ENCODE results near the gene DLG2.

DLG2 gene

GRCh38 chr11:84518631-84519183 lies 1108.4 kb downstream of the DLG2 start:
- H3K4me3 ChIP-seq (ENCODE audit: low read depth, low read length) = no peak overlapping the region
- TF ChIP-seq, protein P1, sequence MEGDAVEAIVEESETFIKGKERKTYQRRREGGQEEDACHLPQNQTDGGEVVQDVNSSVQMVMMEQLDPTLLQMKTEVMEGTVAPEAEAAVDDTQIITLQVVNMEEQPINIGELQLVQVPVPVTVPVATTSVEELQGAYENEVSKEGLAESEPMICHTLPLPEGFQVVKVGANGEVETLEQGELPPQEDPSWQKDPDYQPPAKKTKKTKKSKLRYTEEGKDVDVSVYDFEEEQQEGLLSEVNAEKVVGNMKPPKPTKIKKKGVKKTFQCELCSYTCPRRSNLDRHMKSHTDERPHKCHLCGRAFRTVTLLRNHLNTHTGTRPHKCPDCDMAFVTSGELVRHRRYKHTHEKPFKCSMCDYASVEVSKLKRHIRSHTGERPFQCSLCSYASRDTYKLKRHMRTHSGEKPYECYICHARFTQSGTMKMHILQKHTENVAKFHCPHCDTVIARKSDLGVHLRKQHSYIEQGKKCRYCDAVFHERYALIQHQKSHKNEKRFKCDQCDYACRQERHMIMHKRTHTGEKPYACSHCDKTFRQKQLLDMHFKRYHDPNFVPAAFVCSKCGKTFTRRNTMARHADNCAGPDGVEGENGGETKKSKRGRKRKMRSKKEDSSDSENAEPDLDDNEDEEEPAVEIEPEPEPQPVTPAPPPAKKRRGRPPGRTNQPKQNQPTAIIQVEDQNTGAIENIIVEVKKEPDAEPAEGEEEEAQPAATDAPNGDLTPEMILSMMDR (IDR thresholded peaks at IDR 0.05; ENCODE audit: low read depth, low read length) = no peak
- in situ Hi-C loops (cut with HindIII; ENCODE audit: low sequenced_read_pairs) = no loop called here
- no peak for DNase-seq (ENCODE audit: low read depth, low spot score)

DNA sequence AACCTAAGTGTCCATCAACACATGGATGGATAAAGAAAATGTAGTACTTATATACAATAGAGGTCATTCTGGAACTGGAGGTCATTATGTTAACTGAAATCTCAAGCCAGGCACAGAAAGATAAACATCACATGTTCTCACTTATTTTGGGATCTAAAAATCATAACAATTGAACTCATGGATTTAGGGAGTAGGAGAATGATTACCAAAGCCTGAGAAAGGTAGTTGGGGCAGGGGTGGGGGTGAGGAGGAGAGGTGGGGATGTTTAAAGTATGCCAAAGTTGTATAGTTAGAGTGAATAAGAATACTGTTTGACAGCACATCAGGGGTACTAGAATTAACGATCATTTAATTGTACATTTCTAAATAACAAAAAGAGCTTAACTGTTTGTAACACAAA lies 1112.7 kb downstream of the DLG2 start:
- H3K4me3 ChIP-seq (ENCODE audit: low read depth, low read length) = no peak overlapping the region
- no peak for DNase-seq (ENCODE audit: low read depth, low spot score)
- TF ChIP-seq, protein P1 (IDR thresholded peaks at IDR 0.05; ENCODE audit: low read depth, low read length) = no peak
- in situ Hi-C loops (cut with HindIII; ENCODE audit: low sequenced_read_pairs) = no loop called here

DNA sequence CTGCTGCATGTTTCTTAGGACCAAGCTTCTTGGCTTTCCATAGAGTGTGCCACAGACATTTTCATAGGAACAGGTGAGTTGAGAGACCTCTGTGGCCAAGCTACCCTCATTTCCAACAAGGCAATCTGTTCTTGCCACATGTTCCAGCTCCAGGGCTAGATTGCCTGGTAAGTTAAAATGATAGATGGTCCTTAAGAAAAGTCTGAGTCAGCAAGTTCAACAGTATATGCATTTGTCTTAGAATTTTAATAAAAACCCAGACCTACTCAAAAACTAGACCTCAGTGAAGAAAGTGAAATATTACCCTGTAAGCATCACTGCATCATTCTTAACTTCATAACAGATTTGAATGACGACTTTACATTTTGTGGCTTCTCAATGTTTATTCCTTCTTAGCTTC lies 1123.6 kb downstream of the DLG2 start:
- no peak for DNase-seq (ENCODE audit: low read depth, low spot score)
- TF ChIP-seq, protein P1 (IDR thresholded peaks at IDR 0.05; ENCODE audit: low read depth, low read length) = no peak
- H3K4me3 ChIP-seq (ENCODE audit: low read depth, low read length) = no peak overlapping the region
- in situ Hi-C loops (cut with HindIII; ENCODE audit: low sequenced_read_pairs) = no loop called here

DNA sequence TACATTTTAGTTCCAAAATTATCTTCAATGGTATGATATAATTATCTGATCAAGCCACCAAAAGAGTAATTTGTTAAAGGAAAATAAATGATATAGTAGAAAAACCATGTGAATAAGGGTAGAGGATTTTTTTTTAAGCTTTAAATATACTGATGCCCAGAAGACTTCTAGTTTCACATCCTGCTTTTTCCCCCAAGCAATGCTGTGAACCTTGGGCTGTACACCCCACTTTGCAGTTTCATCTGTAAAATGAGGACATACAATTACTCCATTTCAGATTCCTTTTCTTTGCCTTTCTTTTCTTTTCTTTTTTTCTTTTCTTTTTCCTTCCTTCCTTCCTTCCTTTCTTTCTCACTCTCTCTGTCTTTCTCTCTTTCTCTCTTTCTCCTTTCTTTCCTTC lies 1125.4 kb downstream of the DLG2 start:
- TF ChIP-seq, protein P1 (IDR thresholded peaks at IDR 0.05; ENCODE audit: low read depth, low read length) = no peak
- DNase-seq (ENCODE audit: low read depth, low spot score) = no peak

GRCh38 chr11:84497981-84498411 lies 1129.1 kb downstream of the DLG2 start:
- in situ Hi-C loops (cut with HindIII; ENCODE audit: low sequenced_read_pairs) = no loop called here
- DNase-seq (ENCODE audit: low read depth, low spot score) = peak; percentile 32

More for the DNA sequence above, 1125.4 kb downstream of the DLG2 start:
- in situ Hi-C loops (cut with HindIII; ENCODE audit: low sequenced_read_pairs) = no loop called here
- H3K4me3 ChIP-seq (ENCODE audit: low read depth, low read length) = no peak overlapping the region

GRCh38 chr11:84497181-84497580 lies 1130.0 kb downstream of the DLG2 start:
- no peak for DNase-seq (ENCODE audit: low read depth, low spot score)
- no peak overlapping the region for H3K4me3 ChIP-seq (ENCODE audit: low read depth, low read length)
- TF ChIP-seq, protein P1 (IDR thresholded peaks at IDR 0.05; ENCODE audit: low read depth, low read length) = no peak
- in situ Hi-C loops (cut with HindIII; ENCODE audit: low sequenced_read_pairs) = no loop called here

More at GRCh38 chr11:84497981-84498411, 1129.1 kb downstream of the DLG2 start:
- H3K4me3 ChIP-seq (ENCODE audit: low read depth, low read length) = no peak overlapping the region
- TF ChIP-seq, protein P1 (IDR thresholded peaks at IDR 0.05; ENCODE audit: low read depth, low read length) = no peak

Measured in astrocyte of the spinal cord (primary cell).